ENCODE data around the gene EIF4E1B. TPM values are rescaled to one million over a fixed set of nuclear protein-coding genes. Genes with fewer than 3 reads are reported as not detected.

The EIF4E1B gene
- polyA plus RNA-seq, 4 donors = 0.08 TPM; not detected in 3

- DNase-seq (ENCODE audit: low read depth in 4 of 4, low spot score in 3 of 4) = no peak
Measured at GRCh38 chr5:176679365-176680225, 49.1 kb downstream of the EIF4E1B start.

- DNase-seq (ENCODE audit: low read depth in 4 of 4, low spot score in 3 of 4) = no peak
Measured at GRCh38 chr5:176680226-176680563, 49.7 kb downstream of the EIF4E1B start.

GRCh38 chr5:176682016-176682531 lies 51.6 kb downstream of the EIF4E1B start:
- DNase-seq (ENCODE audit: low read depth in 4 of 4, low spot score in 3 of 4) = no peak

- DNase-seq (ENCODE audit: low read depth in 4 of 4, low spot score in 3 of 4) = no peak
Measured at GRCh38 chr5:176685010-176685409, 54.5 kb downstream of the EIF4E1B start.

- DNase-seq (ENCODE audit: low read depth in 4 of 4, low spot score in 3 of 4) = no peak
Measured at GRCh38 chr5:176687247-176687646, 56.8 kb downstream of the EIF4E1B start.

GRCh38 chr5:176687881-176688280 lies 57.4 kb downstream of the EIF4E1B start:
- no peak for DNase-seq (ENCODE audit: low read depth in 4 of 4, low spot score in 3 of 4)

GRCh38 chr5:176690911-176691310 lies 60.4 kb downstream of the EIF4E1B start:
- no peak for DNase-seq (ENCODE audit: low read depth in 4 of 4, low spot score in 3 of 4)

- no peak for DNase-seq (ENCODE audit: low read depth in 4 of 4, low spot score in 3 of 4)
Measured at GRCh38 chr5:176691524-176691923, 61.0 kb downstream of the EIF4E1B start.

- no peak for DNase-seq (ENCODE audit: low read depth in 4 of 4, low spot score in 3 of 4)
Measured at GRCh38 chr5:176692326-176692725, 61.9 kb downstream of the EIF4E1B start.

- DNase-seq (ENCODE audit: low read depth in 4 of 4, low spot score in 3 of 4) = no peak
Measured at GRCh38 chr5:176692839-176693476, 62.5 kb downstream of the EIF4E1B start.

- DNase-seq (ENCODE audit: low read depth in 4 of 4, low spot score in 3 of 4) = peak in 1 of 4 donors; percentile 28
Measured at GRCh38 chr5:176693477-176693851, 63.0 kb downstream of the EIF4E1B start.

GRCh38 chr5:176694146-176694545 lies 63.7 kb downstream of the EIF4E1B start:
- no peak for DNase-seq (ENCODE audit: low read depth in 4 of 4, low spot score in 3 of 4)

GRCh38 chr5:176694631-176695030 lies 64.2 kb downstream of the EIF4E1B start:
- DNase-seq (ENCODE audit: low read depth in 4 of 4, low spot score in 3 of 4) = no peak

- no peak for DNase-seq (ENCODE audit: low read depth in 4 of 4, low spot score in 3 of 4)
Measured at GRCh38 chr5:176695073-176695472, 64.6 kb downstream of the EIF4E1B start.

Other genes starting within 250 kb of the EIF4E1B start
- gene NOP16, start 242.1 kb upstream of the EIF4E1B start, polyA plus RNA-seq (ENCODE audit: insufficient read length in 4 of 4) = 10 to 100 TPM; 23.5 to 28.9 (median 28.3) TPM
- gene HIGD2A, start 241.9 kb upstream of the EIF4E1B start, polyA plus RNA-seq (ENCODE audit: insufficient read length in 4 of 4) = 100 to 1,000 TPM; 106 to 132 (median 111) TPM
- gene CLTB, start 214.1 kb upstream of the EIF4E1B start, polyA plus RNA-seq (ENCODE audit: insufficient read length in 4 of 4) = 10 to 100 TPM; 47.9 to 62.0 (median 52.4) TPM
- gene FAF2, start 182.3 kb upstream of the EIF4E1B start, polyA plus RNA-seq (ENCODE audit: insufficient read length in 4 of 4) = 10 to 100 TPM; 42.8 to 51.6 (median 50.5) TPM
- gene RNF44, start 93.3 kb upstream of the EIF4E1B start, polyA plus RNA-seq (ENCODE audit: insufficient read length in 4 of 4) = 10 to 100 TPM; 45.5 to 63.2 (median 51.8) TPM
- gene CDHR2, start 81.3 kb upstream of the EIF4E1B start, polyA plus RNA-seq (ENCODE audit: insufficient read length in 4 of 4) = 10 to 100 TPM; 13.9 to 21.5 (median 18.6) TPM
- 1 to 10 TPM; 1.3 to 2.1 (median 1.8) TPM for gene GPRIN1, start 20.5 kb upstream of the EIF4E1B start, polyA plus RNA-seq (ENCODE audit: insufficient read length in 4 of 4)
- gene SNCB, start 141 bp upstream of the EIF4E1B start, polyA plus RNA-seq (ENCODE audit: insufficient read length in 4 of 4) = under 1 TPM in 1 of 4 donors, not detected in 3; 0.14 TPM
- 10 to 100 TPM; 31.3 to 36.3 (median 33.7) TPM for gene TSPAN17, start 16.8 kb downstream of the EIF4E1B start, polyA plus RNA-seq (ENCODE audit: insufficient read length in 4 of 4)
- gene UNC5A, start 179.9 kb downstream of the EIF4E1B start, polyA plus RNA-seq (ENCODE audit: insufficient read length in 4 of 4) = under 1 TPM; 0.11 to 0.38 (median 0.16) TPM

All from right renal pelvis (tissue), 4 donors.